Mammary epithelial cell (primary cell): ENCODE results near the gene C12orf75.
"Not testable (repeated sequence)": the region's sequence is repeated elsewhere in the genome, so short reads cannot be mapped to it uniquely, and the experiment has no call there.

Experiments
- CTCF ChIP-seq, 2 donors: IDR thresholded peaks in 1 of 2; conservative IDR thresholded peaks in 1 of 2; 2 replicates each; pipeline ENCODE4 v1.5.1; 2011 to 2012; ENCODE audit warnings: inconsistent platforms in 2 of 2, low read length in 2 of 2, mild to moderate bottlenecking in 2 of 2, control low read depth in 1 of 2, low read depth in 1 of 2; ENCODE audit not compliant: insufficient read depth in 1 of 2; ENCODE audit errors: extremely low read depth in 1 of 2
- EZH2 ChIP-seq: IDR thresholded peaks from 2 replicates; pipeline ENCODE4 v1.6.1; 2012; ENCODE audit warnings: low read length, inconsistent platforms, borderline replicate concordance

DNA sequence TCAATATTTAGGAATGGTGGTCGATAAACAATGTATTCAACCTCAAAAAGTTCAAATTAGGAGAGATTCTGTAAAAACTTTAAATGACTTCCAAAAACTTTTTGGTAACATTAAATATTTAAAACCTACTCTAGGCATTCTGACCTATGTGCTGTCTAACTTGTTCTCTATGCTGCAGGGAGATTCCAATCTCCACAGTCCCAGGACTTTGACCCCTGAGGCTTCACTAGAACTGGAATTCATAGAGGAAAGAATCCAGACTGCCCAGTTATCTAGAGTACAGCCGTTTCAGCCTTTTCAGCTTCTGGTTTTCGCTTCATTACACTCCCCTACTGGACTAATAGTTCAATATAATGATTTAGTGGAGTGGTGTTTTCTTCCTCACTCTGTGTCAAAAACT is 21.1 kb upstream of the C12orf75 start:
- not testable (repeated sequence) for TF ChIP-seq CTCF (conservative IDR thresholded peaks at IDR 0.05 in 1 of 2, IDR thresholded peaks at IDR 0.05 in 1 of 2; ENCODE audit: extremely low read depth in 1 of 2, insufficient read depth in 1 of 2, low read depth in 1 of 2, low read length in 2 of 2); EZH2
